B cell (primary cell): ENCODE measurements around the gene MLLT3. TPM values are rescaled to one million over a fixed set of nuclear protein-coding genes. Genes with fewer than 3 reads are reported as not detected.

ENCODE experiments used
- ATAC-seq: fragments of 200-7000 bp; cut with Tn5 transposase; one replicate; pipeline ENCODE4 v1.10.0; 2021; ENCODE audit warnings: low read depth, mild to moderate bottlenecking, moderate number of reproducible peaks, moderate library complexity
- CTCF ChIA-PET: fragments of 350-600 bp; sonication (Branson Sonifier 250); formaldehyde crosslinking; loops from one replicate; lab custom pipeline; 2021; ENCODE audit warnings: antibody characterized with exemption, inconsistent platforms; lab: Charles Lee
- POLR2A ChIA-PET: fragments of 350-600 bp; sonication (Branson Sonifier 250); formaldehyde crosslinking; loops from one replicate; lab custom pipeline; 2021; ENCODE audit warnings: antibody characterized with exemption; lab: Charles Lee
- DNase-seq: peaks from one replicate; pipeline ENCODE4 v3.0.0; 2013
- H2AFZ ChIP-seq: 2 replicates; pipeline ENCODE4 v1.6.1; 2012; ENCODE audit warnings: mild to moderate bottlenecking, low read depth, low read length; ENCODE audit not compliant: insufficient read depth, poor library complexity, severe bottlenecking
- H3K27ac ChIP-seq, 2 donors: 1 replicate in 1 of 2; 2 replicates in 1 of 2; pipeline ENCODE4 v1.5.1; 2012 to 2013; ENCODE audit warnings: low read length in 2 of 2, mild to moderate bottlenecking in 2 of 2, moderate library complexity in 1 of 2
- H3K27me3 ChIP-seq, 4 experiments: fragments of 200-600 bp in 1 of 4; sonication (generic) in 1 of 4; replicated peaks in 1 of 4; 1 replicate in 2 of 4; 2 replicates in 2 of 4; pipeline versions ENCODE4 v1.6.1 to v1.7.0; 2013 to 2016; ENCODE audit warnings: low read length in 3 of 4, mild to moderate bottlenecking in 2 of 4, mixed read lengths in 1 of 4, moderate library complexity in 1 of 4; ENCODE audit not compliant: insufficient read depth in 4 of 4, control insufficient read depth in 3 of 4; ENCODE audit errors: control extremely low read depth in 1 of 4
- H3K36me3 ChIP-seq, 2 experiments: replicated peaks in 1 of 2; 1 replicate in 1 of 2; 2 replicates in 1 of 2; pipeline versions ENCODE4 v1.6.1 to v1.7.1; 2013; ENCODE audit warnings: low read length in 1 of 2; ENCODE audit not compliant: insufficient read depth in 2 of 2, control insufficient read depth in 1 of 2; ENCODE audit errors: control extremely low read depth in 1 of 2, extremely low read depth in 1 of 2
- H3K4me1 ChIP-seq, 2 donors: fragments of 200-600 bp in 1 of 2; sonication (generic) in 1 of 2; 1 replicate in 1 of 2; 2 replicates in 1 of 2; pipeline versions ENCODE4 v1.5.1 to v1.6.1; 2013 to 2017; ENCODE audit warnings: low read length in 2 of 2; ENCODE audit not compliant: control insufficient read depth in 2 of 2, insufficient read depth in 2 of 2
- H3K4me2 ChIP-seq: replicated peaks from 2 replicates; pipeline ENCODE3; 2012; ENCODE audit warnings: mild to moderate bottlenecking, low read depth, low read length; ENCODE audit not compliant: poor library complexity, severe bottlenecking
- H3K4me3 ChIP-seq, 5 experiments: fragments of 200-600 bp in 1 of 5; sonication (generic) in 1 of 5; 1 replicate in 3 of 5; 2 replicates in 2 of 5; pipeline versions ENCODE4 v1.5.1 to v1.7.0; 2011 to 2016; ENCODE audit warnings: low read length in 4 of 5, mild to moderate bottlenecking in 4 of 5, low read depth in 2 of 5, control low read depth in 1 of 5, moderate library complexity in 1 of 5; ENCODE audit not compliant: insufficient read depth in 1 of 5; ENCODE audit errors: control extremely low read depth in 1 of 5, extremely low read depth in 1 of 5
- H3K79me2 ChIP-seq: fragments of 200-600 bp; sonication (generic); one replicate; pipeline ENCODE4 v1.6.0; 2016; ENCODE audit warnings: low read length; ENCODE audit not compliant: control insufficient read depth, insufficient read depth
- H3K9ac ChIP-seq: fragments of 200-600 bp; sonication (generic); 2 replicates; pipeline ENCODE4 v1.6.1; 2017; ENCODE audit warnings: mild to moderate bottlenecking, low read length, moderate library complexity
- H3K9me3 ChIP-seq, 3 donors: one replicate each; pipeline versions ENCODE4 v1.6.1 to v1.7.1; 2013; ENCODE audit warnings: low read length in 2 of 3; ENCODE audit not compliant: control insufficient read depth in 2 of 3, insufficient read depth in 1 of 3; ENCODE audit errors: control extremely low read depth in 1 of 3
- H4K20me1 ChIP-seq: 2 replicates; pipeline ENCODE4 v1.6.0; 2012; ENCODE audit warnings: mild to moderate bottlenecking, low read length; ENCODE audit not compliant: insufficient read depth, control insufficient read depth, poor library complexity, severe bottlenecking
- H3K27ac Mint-ChIP-seq: one replicate; pipeline ENCODE4 v1.8.0; 2021; ENCODE audit warnings: mixed read lengths
- H3K27me3 Mint-ChIP-seq: one replicate; pipeline ENCODE4 v1.8.0; 2021; ENCODE audit warnings: mixed read lengths
- H3K4me1 Mint-ChIP-seq: one replicate; pipeline ENCODE4 v1.8.0; 2021; ENCODE audit warnings: mixed read lengths
- H3K4me3 Mint-ChIP-seq: one replicate; pipeline ENCODE4 v1.8.0; 2021; ENCODE audit warnings: mixed read lengths
- H3K9me3 Mint-ChIP-seq: one replicate; pipeline ENCODE4 v1.8.0; 2022; ENCODE audit warnings: mixed read lengths; ENCODE audit not compliant: insufficient read depth
- EZH2 ChIP-seq: IDR thresholded peaks from 2 replicates; pipeline ENCODE4 v1.6.1; 2012; ENCODE audit warnings: borderline replicate concordance, low read depth, mild to moderate bottlenecking, moderate library complexity, low read length; ENCODE audit not compliant: insufficient read depth, poor library complexity, severe bottlenecking
- WGBS: methylation state at CpG from one replicate; pipeline ENCODE4 v1.1.5; 2013; ENCODE audit warnings: missing lambda C conversion rate; ENCODE audit not compliant: insufficient coverage; 5-methylcytosine and 5-hydroxymethylcytosine counted together
- intact Hi-C: fragments of 100-400 bp; cut with micrococcal nuclease; formaldehyde crosslinking; loops from one replicate; pipeline ENCODE4 v1.10.0; 2022
- polyA plus RNA-seq: library from polyadenylated mRNA; depleted of rRNA; stranded (reverse); fragments of >200 nt; gene quantifications from 2 replicates; pipeline ENCODE4 v1.2.3, GENCODE V29; 2012
- total RNA-seq, 2 donors: library from RNA; stranded (reverse); fragments of 120-200 nt in 1 of 2; gene quantifications; 1 replicate in 1 of 2; 2 replicates in 1 of 2; pipeline versions ENCODE4 v1.2.3 to v1.2.4, GENCODE V29; 2013 to 2022
- TF ChIP-seq, protein P1 (sequence below): fragments of 200-600 bp; IDR thresholded peaks from one replicate; pipeline ENCODE4 v1.8.0; 2022; ENCODE audit warnings: antibody characterized with exemption, mild to moderate bottlenecking

Gene MLLT3
- total and polyA plus RNA-seq, 2 donors (not counting 1 experiment from before 2014, with no cell fraction given) = 3.4 to 3.6 TPM

DNA sequence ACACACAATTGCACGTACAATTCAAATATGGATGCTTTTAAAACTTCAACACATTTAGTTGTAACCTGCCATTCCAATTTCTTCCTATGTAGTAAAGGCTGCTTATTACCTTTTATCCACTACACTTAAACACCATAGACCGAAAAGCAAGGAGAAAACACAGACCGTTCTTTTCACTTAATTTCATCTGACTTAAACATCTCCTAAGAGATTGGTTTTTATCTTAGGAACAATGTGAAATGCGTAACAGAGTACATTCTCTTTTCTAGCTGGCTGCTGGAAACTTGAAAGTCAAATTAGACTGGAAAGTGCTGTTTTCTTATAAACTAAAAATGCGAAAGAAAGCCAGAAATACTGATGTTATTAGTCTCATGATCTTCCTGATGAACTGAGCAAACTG is 241.8 kb downstream of the MLLT3 start:
- Histone ChIP-seq H3K9ac (no peak overlapping the region), H3K4me1 (no peaks in the 10 kb centered on the region), H3K27me3 (peaks cover 0 to 3% (median 0%) of the 10 kb centered on the region in 4 experiments), H3K4me2 (no peak overlapping the region), H3K4me3 (no peak overlapping the region), H3K27ac (no peak overlapping the region), H4K20me1 (no peaks in the 10 kb centered on the region), H3K9me3 (no peaks in the 10 kb centered on the region), H3K36me3 (no peaks in the 10 kb centered on the region), H3K79me2 (no peaks in the 10 kb centered on the region), H2AFZ (no peak overlapping the region)
- DNase-seq (no peak), ATAC-seq (no peak)
- H3K4me3 Mint-ChIP-seq = no peak overlapping the region
- TF ChIP-seq, protein P1, sequence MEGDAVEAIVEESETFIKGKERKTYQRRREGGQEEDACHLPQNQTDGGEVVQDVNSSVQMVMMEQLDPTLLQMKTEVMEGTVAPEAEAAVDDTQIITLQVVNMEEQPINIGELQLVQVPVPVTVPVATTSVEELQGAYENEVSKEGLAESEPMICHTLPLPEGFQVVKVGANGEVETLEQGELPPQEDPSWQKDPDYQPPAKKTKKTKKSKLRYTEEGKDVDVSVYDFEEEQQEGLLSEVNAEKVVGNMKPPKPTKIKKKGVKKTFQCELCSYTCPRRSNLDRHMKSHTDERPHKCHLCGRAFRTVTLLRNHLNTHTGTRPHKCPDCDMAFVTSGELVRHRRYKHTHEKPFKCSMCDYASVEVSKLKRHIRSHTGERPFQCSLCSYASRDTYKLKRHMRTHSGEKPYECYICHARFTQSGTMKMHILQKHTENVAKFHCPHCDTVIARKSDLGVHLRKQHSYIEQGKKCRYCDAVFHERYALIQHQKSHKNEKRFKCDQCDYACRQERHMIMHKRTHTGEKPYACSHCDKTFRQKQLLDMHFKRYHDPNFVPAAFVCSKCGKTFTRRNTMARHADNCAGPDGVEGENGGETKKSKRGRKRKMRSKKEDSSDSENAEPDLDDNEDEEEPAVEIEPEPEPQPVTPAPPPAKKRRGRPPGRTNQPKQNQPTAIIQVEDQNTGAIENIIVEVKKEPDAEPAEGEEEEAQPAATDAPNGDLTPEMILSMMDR = no peak
- TF ChIP-seq EZH2 = no peak
- H3K27me3 Mint-ChIP-seq = peaks cover 11% of the 10 kb centered on the region
- peaks cover 4% of the 10 kb centered on the region for H3K4me1 Mint-ChIP-seq
- CTCF ChIA-PET = no interaction called here
- no peak overlapping the region for H3K27ac Mint-ChIP-seq
- WGBS = no CpG with 5 or more reads among the region's 5 CpGs
- H3K9me3 Mint-ChIP-seq = no peaks in the 10 kb centered on the region
- intact Hi-C loops = no loop called here
- POLR2A ChIA-PET = no interaction called here

DNA sequence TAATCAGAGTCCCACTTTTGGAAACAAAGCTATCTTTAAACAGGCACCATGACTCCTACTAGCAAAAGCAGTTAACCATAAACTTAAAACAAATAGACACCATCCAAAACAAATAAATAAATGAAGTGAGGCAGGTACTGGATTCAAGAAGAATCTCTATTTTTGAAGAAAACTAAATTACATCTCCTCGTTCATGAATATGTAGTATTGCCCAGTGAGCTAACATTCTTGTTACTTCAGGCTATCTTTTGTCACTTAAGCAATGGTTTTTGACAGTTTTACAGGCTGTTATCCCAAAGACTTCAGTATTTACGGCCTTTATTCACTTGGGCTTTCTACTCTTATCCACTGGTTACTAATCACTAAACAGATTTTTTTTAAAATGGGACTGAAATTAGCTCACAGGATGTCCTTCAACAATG is 242.5 kb downstream of the MLLT3 start:
- H3K27me3 Mint-ChIP-seq = peaks cover 11% of the 10 kb centered on the region
- no peaks in the 10 kb centered on the region for H3K9me3 Mint-ChIP-seq
- Histone ChIP-seq H3K4me1 (no peaks in the 10 kb centered on the region), H3K27ac (no peak overlapping the region), H3K4me2 (no peak overlapping the region), H3K9ac (no peak overlapping the region), H3K9me3 (no peaks in the 10 kb centered on the region), H4K20me1 (no peaks in the 10 kb centered on the region), H3K4me3 (no peak overlapping the region), H2AFZ (no peak overlapping the region), H3K27me3 (peaks cover 0 to 3% (median 0%) of the 10 kb centered on the region in 4 experiments), H3K79me2 (no peaks in the 10 kb centered on the region), H3K36me3 (no peaks in the 10 kb centered on the region)
- H3K27ac Mint-ChIP-seq = no peak overlapping the region
- DNase-seq (no peak), ATAC-seq (no peak)
- ChIA-PET POLR2A (no interaction called here), CTCF (no interaction called here)
- 36% methylated on average over 2 of the region's 2 CpGs for WGBS
- TF ChIP-seq, protein P1 = no peak
- no peak for TF ChIP-seq EZH2
- intact Hi-C loops = no loop called here
- H3K4me1 Mint-ChIP-seq = peaks cover 4% of the 10 kb centered on the region
- no peak overlapping the region for H3K4me3 Mint-ChIP-seq
